Cardiac muscle cell (in vitro differentiated cells and primary cell): ENCODE measurements around the gene ZNF835. TPM values are rescaled to one million over a fixed set of nuclear protein-coding genes. Genes with fewer than 3 reads are reported as not detected.
A peak's percentile ranks its signal among the peaks of the same experiment; 100 is the strongest.

ENCODE experiments used
- DNase-seq, 2 donors: peaks; one replicate each; pipeline versions ENCODE4 v3.0.0 to v3.0.0-alpha.2; 2010 to 2017; ENCODE audit warnings: low read depth in 1 of 2, low spot score in 1 of 2
- H3K27ac ChIP-seq: fragments of 200-600 bp; sonication (generic); 2 replicates; pipeline ENCODE4 v1.5.1; 2016
- H3K27me3 ChIP-seq: fragments of 200-600 bp; sonication (generic); 2 replicates; pipeline ENCODE4 v1.6.0; 2016; ENCODE audit warnings: control low read depth
- H3K36me3 ChIP-seq: fragments of 200-600 bp; sonication (generic); 2 replicates; pipeline ENCODE4 v1.5.1; 2016; ENCODE audit warnings: control low read depth
- H3K4me1 ChIP-seq: fragments of 200-600 bp; sonication (generic); 2 replicates; pipeline ENCODE4 v1.8.1; 2017; ENCODE audit warnings: low read depth, mild to moderate bottlenecking, mixed run types
- H3K4me3 ChIP-seq: fragments of 200-600 bp; sonication (generic); 2 replicates; pipeline ENCODE4 v1.5.1; 2016; ENCODE audit warnings: mild to moderate bottlenecking
- H3K9me3 ChIP-seq: fragments of 200-600 bp; sonication (generic); 2 replicates; pipeline ENCODE4 v1.5.1; 2017; ENCODE audit warnings: low read depth, mild to moderate bottlenecking, control low read depth
- CTCF ChIP-seq: IDR thresholded peaks from 2 replicates; pipeline ENCODE4 v1.5.1; 2012; ENCODE audit warnings: low read depth, mild to moderate bottlenecking, low read length
- polyA plus RNA-seq: library from polyadenylated mRNA; unstranded; fragments of >200 nt; fragmentation: Nextera tagmentation; extraction: Ambion mirVana; gene quantifications from 2 replicates; pipeline ENCODE4 v1.2.1, GENCODE V29; 2016
- total RNA-seq: library from RNA; depleted of rRNA; stranded (reverse); fragments of >200 nt; gene quantifications from 2 replicates; pipeline ENCODE4 v1.2.3, GENCODE V29; 2016

ZNF835 gene
- total and polyA plus RNA-seq, 2 experiments from 2014 or later = 0.98 TPM; not detected in 1

GRCh38 chr19:56670961-56671612 lies 470 bp downstream of the ZNF835 start:
- H3K4me3 ChIP-seq = peak overlapping the region; percentile 14
- H3K36me3 ChIP-seq = no peaks in the 10 kb centered on the region
- no peaks in the 10 kb centered on the region for H3K9me3 ChIP-seq
- TF ChIP-seq CTCF = no peak
- H3K27me3 ChIP-seq = no peaks in the 10 kb centered on the region
- H3K27ac ChIP-seq = no peak overlapping the region
- H3K4me1 ChIP-seq = no peaks in the 10 kb centered on the region
- no peak for DNase-seq

GRCh38 chr19:56670401-56670960 lies 1.1 kb downstream of the ZNF835 start:
- Histone ChIP-seq H3K4me1 (no peaks in the 10 kb centered on the region), H3K9me3 (no peaks in the 10 kb centered on the region), H3K27ac (no peak overlapping the region), H3K4me3 (no peak overlapping the region), H3K36me3 (no peaks in the 10 kb centered on the region), H3K27me3 (no peaks in the 10 kb centered on the region)
- no peak for TF ChIP-seq CTCF
- DNase-seq = no peak

- no peak overlapping the region for H3K4me3 ChIP-seq
- no peaks in the 10 kb centered on the region for H3K36me3 ChIP-seq
- H3K27me3 ChIP-seq = no peaks in the 10 kb centered on the region
- H3K4me1 ChIP-seq = no peaks in the 10 kb centered on the region
- H3K9me3 ChIP-seq = no peaks in the 10 kb centered on the region
- no peak overlapping the region for H3K27ac ChIP-seq
- DNase-seq = no peak
- TF ChIP-seq CTCF = no peak
Observed at GRCh38 chr19:56668676-56669075, 2.9 kb downstream of the ZNF835 start.

GRCh38 chr19:56667311-56667870 lies 4.2 kb downstream of the ZNF835 start:
- no peak overlapping the region for H3K4me3 ChIP-seq
- H3K9me3 ChIP-seq = no peaks in the 10 kb centered on the region
- no peaks in the 10 kb centered on the region for H3K27me3 ChIP-seq
- no peaks in the 10 kb centered on the region for H3K4me1 ChIP-seq
- no peak overlapping the region for H3K27ac ChIP-seq
- H3K36me3 ChIP-seq = no peaks in the 10 kb centered on the region
- no peak for DNase-seq
- TF ChIP-seq CTCF = no peak

- Histone ChIP-seq H3K36me3 (no peaks in the 10 kb centered on the region), H3K4me3 (no peak overlapping the region), H3K4me1 (no peaks in the 10 kb centered on the region), H3K27me3 (no peaks in the 10 kb centered on the region), H3K9me3 (no peaks in the 10 kb centered on the region), H3K27ac (no peak overlapping the region)
- TF ChIP-seq CTCF = no peak
- DNase-seq = no peak
Observed at GRCh38 chr19:56664511-56664910, 7.0 kb downstream of the ZNF835 start.
